Activated T-cell treated with anti-CD3 and anti-CD28 coated beads, Interleukin-2, amount 50 U/mL, for 72 hours (primary cell): Measurements from ENCODE around the gene EIF3L. TPM values are rescaled to one million over a fixed set of nuclear protein-coding genes. Genes with fewer than 3 reads are reported as not detected.
A peak's percentile ranks its signal among the peaks of the same experiment; 100 is the strongest.

ENCODE experiments used
- ATAC-seq, 2 donors: fragments of 150-1000 bp; cut with Tn5 transposase; replicated peaks in 1 of 2; 2 replicates each; pipeline ENCODE4 v1.10.0; 2021; ENCODE audit warnings: moderate library complexity in 2 of 2, mild to moderate bottlenecking in 1 of 2
- DNase-seq, 2 donors: peaks; one replicate each; pipeline ENCODE4 v3.0.0; 2021 to 2022; ENCODE audit warnings: mixed read lengths in 1 of 2
- H3K27ac Mint-ChIP-seq: one replicate; pipeline ENCODE4 v1.8.0; 2022; ENCODE audit warnings: mild to moderate bottlenecking, moderate library complexity, mixed read lengths
- H3K27me3 Mint-ChIP-seq: one replicate; pipeline ENCODE4 v1.8.0; 2022; ENCODE audit warnings: low read depth, mixed read lengths
- H3K36me3 Mint-ChIP-seq, 2 donors: one replicate each; pipeline ENCODE4 v1.8.0; 2022; ENCODE audit warnings: mixed read lengths in 2 of 2, mild to moderate bottlenecking in 1 of 2; ENCODE audit not compliant: insufficient read depth in 2 of 2
- H3K4me1 Mint-ChIP-seq: one replicate; pipeline ENCODE4 v1.8.0; 2022; ENCODE audit warnings: low read depth, mixed read lengths
- H3K4me3 Mint-ChIP-seq, 2 donors: one replicate each; pipeline ENCODE4 v1.8.0; 2022; ENCODE audit warnings: mild to moderate bottlenecking in 2 of 2, mixed read lengths in 2 of 2, moderate library complexity in 2 of 2
- H3K9me3 Mint-ChIP-seq, 2 donors: one replicate each; pipeline ENCODE4 v1.8.0; 2022; ENCODE audit warnings: mixed read lengths in 2 of 2
- total RNA-seq, 2 donors: library from RNA; stranded (reverse); gene quantifications; one replicate each; pipeline ENCODE4 v1.2.3, GENCODE V29; 2022

Gene EIF3L
- total RNA-seq, 2 donors from 2014 or later: 826 to 905 TPM

GRCh38 chr22:37933711-37934376 is 84.6 kb downstream of the EIF3L start:
- DNase-seq (peak; percentile 85 to 86), ATAC-seq (peak; percentile 98 to 99)
- H3K4me1 Mint-ChIP-seq: peaks cover 11% of the 10 kb centered on the region
- H3K36me3 Mint-ChIP-seq: no peaks in the 10 kb centered on the region
- no peak overlapping the region for H3K27ac Mint-ChIP-seq
- no peaks in the 10 kb centered on the region for H3K27me3 Mint-ChIP-seq
- no peaks in the 10 kb centered on the region for H3K9me3 Mint-ChIP-seq
- H3K4me3 Mint-ChIP-seq: no peak overlapping the region

Other genes starting within 250 kb of the EIF3L start
- gene GGA1, start 240.6 kb upstream of the EIF3L start, total RNA-seq: 10 to 100 TPM; 81.5 to 96.2 TPM
- 100 to 1,000 TPM in 1 of 2 donors, 10 to 100 TPM in 1; 99.0 to 103 TPM for gene SH3BP1, start 209.8 kb upstream of the EIF3L start, total RNA-seq
- 10 to 100 TPM; 14.8 to 17.2 TPM for gene PDXP, start 190.7 kb upstream of the EIF3L start, total RNA-seq
- 100 to 1,000 TPM; 303 to 803 TPM for gene LGALS1, start 173.8 kb upstream of the EIF3L start, total RNA-seq
- gene NOL12, start 163.1 kb upstream of the EIF3L start, total RNA-seq: 10 to 100 TPM; 31.3 to 36.3 TPM
- gene TRIOBP, start 152.4 kb upstream of the EIF3L start, total RNA-seq: 10 to 100 TPM; 25.4 to 28.6 TPM
- 10 to 100 TPM; 14.9 to 22.7 TPM for gene GCAT, start 41.5 kb upstream of the EIF3L start, total RNA-seq
- gene GALR3, start 26.0 kb upstream of the EIF3L start, total RNA-seq: under 1 TPM in 1 of 2 donors, not detected in 1; 0.29 TPM
- gene ANKRD54, start 5.1 kb upstream of the EIF3L start, total RNA-seq: 10 to 100 TPM; 22.8 to 28.2 TPM
- 10 to 100 TPM; 21.3 to 21.6 TPM for gene MICALL1, start 56.9 kb downstream of the EIF3L start, total RNA-seq
- gene C22orf23, start 104.2 kb downstream of the EIF3L start, total RNA-seq: under 1 TPM; 0.19 to 0.30 TPM
- 10 to 100 TPM; 43.4 to 47.9 TPM for gene POLR2F, start 104.3 kb downstream of the EIF3L start, total RNA-seq
- not detected for gene SOX10, start 135.1 kb downstream of the EIF3L start, total RNA-seq
- gene PICK1, start 208.0 kb downstream of the EIF3L start, total RNA-seq: 10 to 100 TPM; 21.2 to 24.2 TPM
- not detected for gene SLC16A8, start 234.8 kb downstream of the EIF3L start, total RNA-seq